Measurements from ENCODE around the gene BBS2.

GRCh38 chr16:56462064-56462796 lies 57.6 kb downstream of the BBS2 start:
- TF ChIP-seq, protein P1, sequence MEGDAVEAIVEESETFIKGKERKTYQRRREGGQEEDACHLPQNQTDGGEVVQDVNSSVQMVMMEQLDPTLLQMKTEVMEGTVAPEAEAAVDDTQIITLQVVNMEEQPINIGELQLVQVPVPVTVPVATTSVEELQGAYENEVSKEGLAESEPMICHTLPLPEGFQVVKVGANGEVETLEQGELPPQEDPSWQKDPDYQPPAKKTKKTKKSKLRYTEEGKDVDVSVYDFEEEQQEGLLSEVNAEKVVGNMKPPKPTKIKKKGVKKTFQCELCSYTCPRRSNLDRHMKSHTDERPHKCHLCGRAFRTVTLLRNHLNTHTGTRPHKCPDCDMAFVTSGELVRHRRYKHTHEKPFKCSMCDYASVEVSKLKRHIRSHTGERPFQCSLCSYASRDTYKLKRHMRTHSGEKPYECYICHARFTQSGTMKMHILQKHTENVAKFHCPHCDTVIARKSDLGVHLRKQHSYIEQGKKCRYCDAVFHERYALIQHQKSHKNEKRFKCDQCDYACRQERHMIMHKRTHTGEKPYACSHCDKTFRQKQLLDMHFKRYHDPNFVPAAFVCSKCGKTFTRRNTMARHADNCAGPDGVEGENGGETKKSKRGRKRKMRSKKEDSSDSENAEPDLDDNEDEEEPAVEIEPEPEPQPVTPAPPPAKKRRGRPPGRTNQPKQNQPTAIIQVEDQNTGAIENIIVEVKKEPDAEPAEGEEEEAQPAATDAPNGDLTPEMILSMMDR (IDR thresholded peaks at IDR 0.05; ENCODE audit: borderline replicate concordance, extremely low read depth, low read length, poor library complexity, severe bottlenecking): no peak
- no peak for TF ChIP-seq EZH2 (IDR thresholded peaks at IDR 0.05; ENCODE audit: borderline replicate concordance, low read depth, low read length, severe bottlenecking)

Data from DND-41 (cell line).